GM19099 (cell line): Measurements from ENCODE around the gene TNRC18.

Experiments
- POLR2A ChIP-seq: IDR thresholded peaks from 3 replicates; pipeline ENCODE4 v1.6.1; 2011; ENCODE audit warnings: low read depth; ENCODE audit not compliant: insufficient read length; ENCODE audit errors: extremely low read depth

TNRC18 gene

GRCh38 chr7:5348134-5349004 is 75.3 kb downstream of the TNRC18 start:
- no peak for TF ChIP-seq POLR2A

GRCh38 chr7:5345671-5346070 is 78.0 kb downstream of the TNRC18 start:
- no peak for TF ChIP-seq POLR2A

- TF ChIP-seq POLR2A = no peak
These were observed 78.5 kb downstream of the TNRC18 start for GRCh38 chr7:5345171-5345570.

GRCh38 chr7:5344342-5344741 is 79.3 kb downstream of the TNRC18 start:
- no peak for TF ChIP-seq POLR2A

GRCh38 chr7:5343884-5344283 is 79.8 kb downstream of the TNRC18 start:
- no peak for TF ChIP-seq POLR2A

GRCh38 chr7:5342631-5343030 is 81.0 kb downstream of the TNRC18 start:
- no peak for TF ChIP-seq POLR2A

GRCh38 chr7:5339955-5340354 is 83.7 kb downstream of the TNRC18 start:
- TF ChIP-seq POLR2A = no peak

- no peak for TF ChIP-seq POLR2A
These were observed 86.6 kb downstream of the TNRC18 start for GRCh38 chr7:5337047-5337446.

GRCh38 chr7:5334671-5335070 is 89.0 kb downstream of the TNRC18 start:
- TF ChIP-seq POLR2A = no peak

GRCh38 chr7:5333121-5334045 is 90.3 kb downstream of the TNRC18 start:
- no peak for TF ChIP-seq POLR2A

GRCh38 chr7:5332579-5332978 is 91.1 kb downstream of the TNRC18 start:
- no peak for TF ChIP-seq POLR2A

GRCh38 chr7:5330288-5330687 is 93.3 kb downstream of the TNRC18 start:
- TF ChIP-seq POLR2A = no peak

- TF ChIP-seq POLR2A = no peak
These were observed 98.7 kb downstream of the TNRC18 start for GRCh38 chr7:5324961-5325360.

GRCh38 chr7:5322621-5323410 is 100.8 kb downstream of the TNRC18 start:
- no peak for TF ChIP-seq POLR2A
